DOHH2 (cell line): ENCODE measurements around the gene PSG11.
"Not testable (repeated sequence)": the region's sequence is repeated elsewhere in the genome, so short reads cannot be mapped to it uniquely, and the experiment has no call there.

Experiments used
- H3F3A ChIP-seq: fragments of 200-600 bp; sonication (generic), shearing (Covaris generic); 2 replicates; pipeline ENCODE4 v1.6.0; 2016; ENCODE audit warnings: antibody characterized with exemption, mild to moderate bottlenecking; ENCODE audit not compliant: control insufficient read depth, insufficient read depth
- H3K27ac ChIP-seq: fragments of 200-600 bp; sonication (generic); 2 replicates; pipeline ENCODE4 v1.5.1; 2014; ENCODE audit warnings: low read depth, mild to moderate bottlenecking, low read length, moderate library complexity
- H3K27me3 ChIP-seq: fragments of 200-600 bp; sonication (generic); 2 replicates; pipeline ENCODE4 v1.6.1; 2014; ENCODE audit warnings: mild to moderate bottlenecking, low read length, mixed read lengths; ENCODE audit not compliant: control insufficient read depth
- H3K36me3 ChIP-seq: fragments of 200-600 bp; sonication (generic); 2 replicates; pipeline ENCODE4 v1.6.1; 2014; ENCODE audit warnings: mild to moderate bottlenecking, low read length, moderate library complexity, mixed read lengths; ENCODE audit not compliant: control insufficient read depth
- H3K4me1 ChIP-seq: fragments of 200-600 bp; sonication (generic); 2 replicates; pipeline ENCODE4 v1.6.1; 2014; ENCODE audit warnings: mild to moderate bottlenecking, low read length, mixed read lengths; ENCODE audit not compliant: control insufficient read depth
- H3K4me2 ChIP-seq: fragments of 200-600 bp; sonication (generic); 2 replicates; pipeline ENCODE4 v1.6.0; 2014; ENCODE audit warnings: mild to moderate bottlenecking, low read length, moderate library complexity
- H3K4me3 ChIP-seq: fragments of 200-600 bp; sonication (generic); 2 replicates; pipeline ENCODE4 v1.5.1; 2014; ENCODE audit warnings: mild to moderate bottlenecking, low read length, mixed read lengths
- H3K79me2 ChIP-seq: fragments of 200-600 bp; sonication (generic); 2 replicates; pipeline ENCODE4 v1.6.1; 2014; ENCODE audit warnings: mild to moderate bottlenecking, low read length, mixed read lengths; ENCODE audit not compliant: control insufficient read depth
- H3K9me2 ChIP-seq: fragments of 200-600 bp; sonication (generic); replicated peaks from 2 replicates; pipeline ENCODE4 v1.6.1; 2014; ENCODE audit warnings: mild to moderate bottlenecking, low read length, mixed read lengths; ENCODE audit not compliant: control insufficient read depth
- H3K9me3 ChIP-seq: fragments of 200-600 bp; sonication (generic); 2 replicates; pipeline ENCODE4 v1.6.1; 2014; ENCODE audit warnings: antibody characterized with exemption, low read length, mixed read lengths; ENCODE audit not compliant: control insufficient read depth, insufficient read depth
- H4K20me1 ChIP-seq: fragments of 200-600 bp; sonication (generic); 2 replicates; pipeline ENCODE4 v1.6.0; 2014; ENCODE audit warnings: low read depth, mild to moderate bottlenecking, antibody characterized with exemption, low read length, moderate library complexity; ENCODE audit not compliant: control insufficient read depth, insufficient read depth
- CTCF ChIP-seq: fragments of 200-600 bp; sonication (generic); IDR thresholded peaks from one replicate; pipeline ENCODE4 v1.5.1; 2014; ENCODE audit warnings: antibody characterized with exemption, mild to moderate bottlenecking, low read depth, low read length; ENCODE audit not compliant: poor library complexity, severe bottlenecking
- EZH2phosphoT487 ChIP-seq: fragments of 200-600 bp; sonication (generic); IDR thresholded peaks from 2 replicates; pipeline ENCODE4 v1.6.1; 2017; ENCODE audit warnings: borderline replicate concordance, mild to moderate bottlenecking, antibody characterized with exemption, low read length, moderate library complexity, mixed read lengths

The PSG11 gene

GRCh38 chr19:42989851-42990250 is 36.4 kb downstream of the PSG11 start:
- H3K9me3 ChIP-seq = no peaks in the 10 kb centered on the region
- no peak overlapping the region for H3K4me2 ChIP-seq
- TF ChIP-seq EZH2phosphoT487 (no peak), CTCF (no peak)

GRCh38 chr19:42989186-42989585 is 37.1 kb downstream of the PSG11 start:
- H3K27me3 ChIP-seq, H3K79me2 ChIP-seq, H3K9me2 ChIP-seq, H3F3A ChIP-seq, H3K9me3 ChIP-seq, H3K4me3 ChIP-seq, H3K27ac ChIP-seq, H3K4me1 ChIP-seq, H3K36me3 ChIP-seq, H3K4me2 ChIP-seq, H4K20me1 ChIP-seq: not testable (repeated sequence)

More at GRCh38 chr19:42989851-42990250, 36.4 kb downstream of the PSG11 start:
- H3K4me1 ChIP-seq = no peaks in the 10 kb centered on the region
- no peaks in the 10 kb centered on the region for H3F3A ChIP-seq
- no peaks in the 10 kb centered on the region for H3K27me3 ChIP-seq
- no peaks in the 10 kb centered on the region for H3K79me2 ChIP-seq
- no peaks in the 10 kb centered on the region for H3K36me3 ChIP-seq
- no peak overlapping the region for H3K4me3 ChIP-seq
- no peak overlapping the region for H3K27ac ChIP-seq
- no peaks in the 10 kb centered on the region for H4K20me1 ChIP-seq
- no peaks in the 10 kb centered on the region for H3K9me2 ChIP-seq

GRCh38 chr19:42988206-42988605 is 38.1 kb downstream of the PSG11 start:
- not testable (repeated sequence) for H3K36me3 ChIP-seq, H3K79me2 ChIP-seq, H4K20me1 ChIP-seq, H3K4me2 ChIP-seq, H3F3A ChIP-seq, H3K4me1 ChIP-seq, H3K9me3 ChIP-seq, H3K27me3 ChIP-seq, H3K4me3 ChIP-seq, H3K27ac ChIP-seq, H3K9me2 ChIP-seq

- Histone ChIP-seq H3K4me1 (no peaks in the 10 kb centered on the region), H3K9me3 (no peaks in the 10 kb centered on the region), H3K4me3 (no peak overlapping the region), H3K27me3 (no peaks in the 10 kb centered on the region), H3K4me2 (no peak overlapping the region), H3K9me2 (no peaks in the 10 kb centered on the region), H3K36me3 (no peaks in the 10 kb centered on the region), H4K20me1 (no peaks in the 10 kb centered on the region), H3K79me2 (no peaks in the 10 kb centered on the region), H3F3A (no peaks in the 10 kb centered on the region), H3K27ac (no peak overlapping the region)
- TF ChIP-seq CTCF = no peak
- TF ChIP-seq EZH2phosphoT487 = no peak
Observed at GRCh38 chr19:42985588-42985987, 40.7 kb downstream of the PSG11 start.

GRCh38 chr19:42982111-42982510 is 44.2 kb downstream of the PSG11 start:
- H3K27ac ChIP-seq, H3K36me3 ChIP-seq, H3K9me3 ChIP-seq, H3F3A ChIP-seq, H3K4me2 ChIP-seq, H3K79me2 ChIP-seq, H3K9me2 ChIP-seq, H4K20me1 ChIP-seq, H3K27me3 ChIP-seq, H3K4me1 ChIP-seq, H3K4me3 ChIP-seq: not testable (repeated sequence)

GRCh38 chr19:42971451-42971850 is 54.8 kb downstream of the PSG11 start:
- H3K9me3 ChIP-seq = not testable (repeated sequence)

More at GRCh38 chr19:42971451-42971850, 54.8 kb downstream of the PSG11 start:
- not testable (repeated sequence) for H3F3A ChIP-seq, H3K79me2 ChIP-seq, H3K36me3 ChIP-seq, H3K27ac ChIP-seq, H3K27me3 ChIP-seq, H3K4me1 ChIP-seq, H3K4me2 ChIP-seq, H4K20me1 ChIP-seq, H3K9me2 ChIP-seq, H3K4me3 ChIP-seq
